CD14-positive monocyte (primary cell): ENCODE results near the gene IRS1. TPM values are rescaled to one million over a fixed set of nuclear protein-coding genes. Genes with fewer than 3 reads are reported as not detected.

Experiments
- DNase-seq, 3 donors: peaks; one replicate each; pipeline ENCODE4 v3.0.0-alpha.2; 2011 to 2022
- H2AFZ ChIP-seq: 2 replicates; pipeline ENCODE4 v1.6.0; 2012; ENCODE audit warnings: mild to moderate bottlenecking, low read depth, low read length, inconsistent platforms; ENCODE audit not compliant: insufficient read depth, poor library complexity, severe bottlenecking
- H3K27ac ChIP-seq, 2 donors: 1 replicate in 1 of 2; 2 replicates in 1 of 2; pipeline ENCODE4 v1.5.1; 2012 to 2013; ENCODE audit warnings: low read length in 2 of 2, control low read depth in 1 of 2, inconsistent platforms in 1 of 2, low read depth in 1 of 2, mild to moderate bottlenecking in 1 of 2
- H3K27me3 ChIP-seq, 2 donors: one replicate each; pipeline versions ENCODE4 v1.6.0 to v1.6.1; 2011 to 2013; ENCODE audit warnings: low read length in 2 of 2; ENCODE audit not compliant: control insufficient read depth in 2 of 2, insufficient read depth in 2 of 2
- H3K36me3 ChIP-seq, 2 donors: replicated peaks in 1 of 2; 1 replicate in 1 of 2; 2 replicates in 1 of 2; pipeline versions ENCODE4 v1.5.1 to v1.6.1; 2012 to 2013; ENCODE audit warnings: low read length in 2 of 2, control low read depth in 1 of 2, inconsistent platforms in 1 of 2, mild to moderate bottlenecking in 1 of 2; ENCODE audit not compliant: insufficient read depth in 2 of 2, control insufficient read depth in 1 of 2
- H3K4me1 ChIP-seq, 2 donors: 1 replicate in 1 of 2; 2 replicates in 1 of 2; pipeline versions ENCODE4 v1.5.1 to v1.6.1; 2012 to 2013; ENCODE audit warnings: low read length in 2 of 2, control low read depth in 1 of 2, inconsistent platforms in 1 of 2, mild to moderate bottlenecking in 1 of 2, moderate library complexity in 1 of 2; ENCODE audit not compliant: insufficient read depth in 2 of 2, control insufficient read depth in 1 of 2
- H3K4me2 ChIP-seq: replicated peaks from 2 replicates; pipeline ENCODE3; 2012; ENCODE audit warnings: low read length, moderate library complexity, mild to moderate bottlenecking; ENCODE audit not compliant: poor library complexity, severe bottlenecking; ENCODE audit errors: extremely low read depth
- H3K4me3 ChIP-seq, 3 experiments: fragments of 200-600 bp in 1 of 3; sonication (generic) in 1 of 3; replicated peaks in 1 of 3; 1 replicate in 2 of 3; 2 replicates in 1 of 3; pipeline ENCODE4 v1.5.1; 2011 to 2013; ENCODE audit warnings: low read length in 3 of 3, mild to moderate bottlenecking in 3 of 3, control low read depth in 2 of 3, low read depth in 2 of 3, inconsistent platforms in 1 of 3, moderate library complexity in 1 of 3
- H3K79me2 ChIP-seq: 2 replicates; pipeline ENCODE4 v1.6.0; 2012; ENCODE audit warnings: mild to moderate bottlenecking, control low read depth, inconsistent platforms, low read length, moderate library complexity; ENCODE audit not compliant: insufficient read depth
- H3K9ac ChIP-seq: 2 replicates; pipeline ENCODE4 v1.6.0; 2017; ENCODE audit warnings: low read length, mild to moderate bottlenecking; ENCODE audit not compliant: insufficient read depth, poor library complexity, severe bottlenecking
- H3K9me3 ChIP-seq, 2 donors: replicated peaks in 1 of 2; 1 replicate in 1 of 2; 2 replicates in 1 of 2; pipeline versions ENCODE4 v1.5.1 to v1.6.1; 2012 to 2013; ENCODE audit warnings: low read length in 2 of 2, control low read depth in 1 of 2; ENCODE audit not compliant: control insufficient read depth in 1 of 2, insufficient read depth in 1 of 2
- H4K20me1 ChIP-seq: 2 replicates; pipeline ENCODE4 v1.6.0; 2012; ENCODE audit warnings: mild to moderate bottlenecking, low read length, control low read depth, moderate library complexity; ENCODE audit not compliant: insufficient read depth
- H3K27ac Mint-ChIP-seq, 7 donors: one replicate each; pipeline ENCODE4 v1.8.0; 2020; ENCODE audit warnings: mild to moderate bottlenecking in 7 of 7, mixed read lengths in 7 of 7, moderate library complexity in 6 of 7, inconsistent platforms in 2 of 7
- H3K27me3 Mint-ChIP-seq, 3 donors: one replicate each; pipeline ENCODE4 v1.8.0; 2021 to 2022; ENCODE audit warnings: low read depth in 3 of 3, mild to moderate bottlenecking in 3 of 3, mixed read lengths in 3 of 3, moderate library complexity in 3 of 3, inconsistent platforms in 1 of 3
- H3K36me3 Mint-ChIP-seq, 2 donors: one replicate each; pipeline ENCODE4 v1.8.0; 2020; ENCODE audit warnings: mixed read lengths in 2 of 2, inconsistent platforms in 1 of 2, mild to moderate bottlenecking in 1 of 2
- H3K4me1 Mint-ChIP-seq: one replicate; pipeline ENCODE4 v1.8.0; 2020; ENCODE audit warnings: mild to moderate bottlenecking, mixed read lengths
- H3K4me3 Mint-ChIP-seq, 2 donors: one replicate each; pipeline ENCODE4 v1.8.0; 2020; ENCODE audit warnings: mild to moderate bottlenecking in 2 of 2, mixed read lengths in 2 of 2, moderate library complexity in 1 of 2
- H3K9me3 Mint-ChIP-seq, 7 donors: one replicate each; pipeline ENCODE4 v1.8.0; 2020 to 2022; ENCODE audit warnings: mixed read lengths in 7 of 7, mild to moderate bottlenecking in 6 of 7, moderate library complexity in 6 of 7, inconsistent platforms in 2 of 7
- CTCF ChIP-seq: fragments of 200-600 bp; IDR thresholded peaks from one replicate; pipeline ENCODE4 v1.8.0; 2022; ENCODE audit warnings: antibody characterized with exemption, mild to moderate bottlenecking
- WGBS: methylation state at CpG from one replicate; pipeline ENCODE4 v1.1.5; 2013; ENCODE audit warnings: missing lambda C conversion rate; ENCODE audit not compliant: insufficient coverage; 5-methylcytosine and 5-hydroxymethylcytosine counted together
- intact Hi-C, 2 donors: fragments of 100-400 bp; cut with micrococcal nuclease; formaldehyde crosslinking; loops; one replicate each; pipeline versions ENCODE4 v1.15.0 to v1.15.1; 2023
- polyA plus RNA-seq, 3 donors: library from polyadenylated mRNA; depleted of rRNA in 1 of 3; unstranded in 2 of 3; stranded (reverse) in 1 of 3; fragments of 300-500 nt in 2 of 3; fragments of >200 nt in 1 of 3; fragmentation: Illumina TruSeq in 2 of 3; gene quantifications; 1 replicate in 2 of 3; 2 replicates in 1 of 3; pipeline ENCODE4 v1.2.3, GENCODE V29; 2012 to 2021

The IRS1 gene
- polyA plus RNA-seq, 3 donors, result 0.10 to 0.19 TPM; not detected in 1

GRCh38 chr2:226776104-226776503, 23.5 kb downstream of the IRS1 start:
- H3K4me3 Mint-ChIP-seq, result no peak overlapping the region
- Histone ChIP-seq H3K36me3 (no peaks in the 10 kb centered on the region), H3K4me2 (no peak overlapping the region), H4K20me1 (no peaks in the 10 kb centered on the region), H3K4me3 (no peak overlapping the region), H3K79me2 (no peaks in the 10 kb centered on the region), H3K9ac (no peak overlapping the region), H2AFZ (no peak overlapping the region), H3K4me1 (peaks cover 9 to 10% of the 10 kb centered on the region in 2 donors), H3K27ac (no peak overlapping the region), H3K27me3 (peaks cover 0 to 1% of the 10 kb centered on the region in 2 donors), H3K9me3 (no peaks in the 10 kb centered on the region)
- intact Hi-C loops, result no loop called here
- H3K4me1 Mint-ChIP-seq, result peaks cover 11% of the 10 kb centered on the region
- H3K27ac Mint-ChIP-seq, result no peak overlapping the region
- WGBS, result 90% methylated on average over 2 of the region's 4 CpGs
- H3K36me3 Mint-ChIP-seq, result no peaks in the 10 kb centered on the region
- no peak for DNase-seq
- H3K27me3 Mint-ChIP-seq, result peaks cover 3 to 7% (median 4%) of the 10 kb centered on the region in 3 donors
- H3K9me3 Mint-ChIP-seq, result peaks cover 3 to 9% (median 6%) of the 10 kb centered on the region in 7 donors
- TF ChIP-seq CTCF, result no peak

GRCh38 chr2:226775032-226775509, 24.5 kb downstream of the IRS1 start:
- Histone ChIP-seq H3K4me3 (no peak overlapping the region), H3K9ac (no peak overlapping the region), H3K4me2 (no peak overlapping the region), H3K79me2 (no peaks in the 10 kb centered on the region), H3K27ac (no peak overlapping the region), H3K36me3 (no peaks in the 10 kb centered on the region), H3K4me1 (peaks cover 9 to 10% of the 10 kb centered on the region in 2 donors), H4K20me1 (no peaks in the 10 kb centered on the region), H3K27me3 (peaks cover 0 to 2% of the 10 kb centered on the region in 2 donors), H3K9me3 (no peaks in the 10 kb centered on the region), H2AFZ (no peak overlapping the region)
- H3K36me3 Mint-ChIP-seq, result no peaks in the 10 kb centered on the region
- TF ChIP-seq CTCF, result no peak
- DNase-seq, result no peak
- WGBS, result 88% methylated on average over 1 of the region's 3 CpGs
- H3K27ac Mint-ChIP-seq, result no peak overlapping the region
- H3K4me3 Mint-ChIP-seq, result no peak overlapping the region
- peaks cover 11% of the 10 kb centered on the region for H3K4me1 Mint-ChIP-seq
- peaks cover 2 to 11% (median 6%) of the 10 kb centered on the region in 7 donors for H3K9me3 Mint-ChIP-seq
- intact Hi-C loops, result no loop called here
- H3K27me3 Mint-ChIP-seq, result peaks cover 6 to 7% (median 7%) of the 10 kb centered on the region in 3 donors
